AG09319 (cell line): ENCODE data around the gene TMPRSS13.
"Not testable (repeated sequence)": the region's sequence is repeated elsewhere in the genome, so short reads cannot be mapped to it uniquely, and the experiment has no call there.

ENCODE experiments used
- DNase-seq: peaks from one replicate; pipeline ENCODE4 v3.0.0-alpha.2; 2010; ENCODE audit warnings: low read depth; ENCODE audit errors: extremely low read depth
- TF ChIP-seq, protein P1 (sequence below): IDR thresholded peaks from 2 replicates; pipeline ENCODE4 v1.5.1; 2011; ENCODE audit warnings: low read depth, mild to moderate bottlenecking, inconsistent platforms, low read length, moderate library complexity

The TMPRSS13 gene

DNA sequence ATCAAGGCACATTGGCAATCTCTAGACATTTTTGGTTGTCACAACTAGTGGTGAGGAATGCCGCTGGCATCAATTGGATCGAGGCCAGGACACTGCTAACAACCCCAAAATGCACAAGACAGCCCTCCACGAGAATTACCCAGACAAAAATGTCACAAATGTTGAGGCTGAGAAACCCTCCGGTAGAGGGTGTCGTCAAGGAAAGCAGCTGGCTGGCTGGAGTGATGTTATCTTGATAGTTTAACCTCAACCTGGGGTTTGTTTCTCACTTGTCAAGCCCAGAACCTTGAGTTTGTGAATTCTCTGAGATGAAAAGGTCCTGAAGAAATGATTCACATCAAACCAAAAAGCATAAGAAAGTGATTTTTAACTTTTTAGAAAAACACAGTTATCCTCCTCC lies 21.1 kb upstream of the TMPRSS13 start:
- DNase-seq: no peak
- TF ChIP-seq, protein P1, sequence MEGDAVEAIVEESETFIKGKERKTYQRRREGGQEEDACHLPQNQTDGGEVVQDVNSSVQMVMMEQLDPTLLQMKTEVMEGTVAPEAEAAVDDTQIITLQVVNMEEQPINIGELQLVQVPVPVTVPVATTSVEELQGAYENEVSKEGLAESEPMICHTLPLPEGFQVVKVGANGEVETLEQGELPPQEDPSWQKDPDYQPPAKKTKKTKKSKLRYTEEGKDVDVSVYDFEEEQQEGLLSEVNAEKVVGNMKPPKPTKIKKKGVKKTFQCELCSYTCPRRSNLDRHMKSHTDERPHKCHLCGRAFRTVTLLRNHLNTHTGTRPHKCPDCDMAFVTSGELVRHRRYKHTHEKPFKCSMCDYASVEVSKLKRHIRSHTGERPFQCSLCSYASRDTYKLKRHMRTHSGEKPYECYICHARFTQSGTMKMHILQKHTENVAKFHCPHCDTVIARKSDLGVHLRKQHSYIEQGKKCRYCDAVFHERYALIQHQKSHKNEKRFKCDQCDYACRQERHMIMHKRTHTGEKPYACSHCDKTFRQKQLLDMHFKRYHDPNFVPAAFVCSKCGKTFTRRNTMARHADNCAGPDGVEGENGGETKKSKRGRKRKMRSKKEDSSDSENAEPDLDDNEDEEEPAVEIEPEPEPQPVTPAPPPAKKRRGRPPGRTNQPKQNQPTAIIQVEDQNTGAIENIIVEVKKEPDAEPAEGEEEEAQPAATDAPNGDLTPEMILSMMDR: no peak

DNA sequence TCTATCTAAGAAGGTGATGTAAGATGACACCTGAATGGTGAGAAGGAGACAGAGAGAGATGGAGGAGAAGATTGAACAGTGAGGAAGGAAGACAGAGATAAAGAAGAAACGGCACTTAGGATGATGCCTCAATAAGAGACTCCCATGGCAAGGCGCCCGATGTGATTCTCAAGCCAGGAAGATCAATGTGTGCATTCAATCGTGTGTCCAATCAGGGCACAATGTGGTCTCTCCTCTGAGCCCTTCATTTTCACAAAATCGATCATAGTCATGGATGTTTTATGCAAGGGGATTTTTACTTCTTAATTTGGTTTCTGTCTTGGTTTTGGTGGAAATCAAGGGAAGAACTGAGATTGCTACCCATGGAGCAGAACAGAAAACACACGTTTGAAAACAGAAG lies 19.9 kb upstream of the TMPRSS13 start:
- DNase-seq: no peak
- TF ChIP-seq, protein P1: no peak

DNA sequence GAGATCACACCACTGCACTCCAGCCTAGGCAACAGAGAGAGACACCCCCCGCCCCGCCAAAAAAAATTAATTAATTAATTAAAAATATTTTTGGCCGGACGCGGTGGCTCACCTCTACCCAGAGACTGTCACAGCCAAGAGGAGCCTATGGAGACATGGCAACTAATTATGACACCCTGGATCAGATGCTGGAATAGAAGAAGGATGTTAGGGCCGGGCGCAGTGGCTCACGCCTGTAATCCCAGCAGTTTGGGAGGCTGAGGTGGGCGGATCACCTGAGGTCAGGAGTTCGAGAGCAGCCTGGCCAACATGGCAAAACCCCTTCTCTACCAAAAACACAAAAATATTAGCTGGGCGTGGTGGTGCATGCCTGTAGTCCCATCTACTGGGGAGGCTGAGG lies 19.3 kb upstream of the TMPRSS13 start:
- DNase-seq: not testable (repeated sequence)

DNA sequence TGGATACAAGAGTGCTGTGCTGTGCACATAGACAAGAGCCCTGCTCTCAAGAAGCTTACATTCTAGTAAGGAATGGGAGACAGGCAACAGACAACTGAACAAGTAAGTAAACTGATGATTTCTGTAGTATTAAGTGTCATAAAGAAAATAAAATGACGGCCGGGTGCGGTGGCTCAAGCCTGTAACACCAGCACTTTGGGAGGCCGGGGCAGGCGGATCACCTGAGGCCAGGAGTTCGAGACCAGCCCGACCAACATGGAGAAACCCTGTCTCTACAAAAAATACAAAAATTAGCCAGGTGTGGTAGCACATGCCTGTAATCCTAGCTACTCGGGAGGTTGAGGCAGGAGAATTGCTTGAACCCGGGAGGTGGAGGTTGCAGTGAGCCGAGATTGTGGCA lies 18.5 kb upstream of the TMPRSS13 start:
- DNase-seq: not testable (repeated sequence)

DNA sequence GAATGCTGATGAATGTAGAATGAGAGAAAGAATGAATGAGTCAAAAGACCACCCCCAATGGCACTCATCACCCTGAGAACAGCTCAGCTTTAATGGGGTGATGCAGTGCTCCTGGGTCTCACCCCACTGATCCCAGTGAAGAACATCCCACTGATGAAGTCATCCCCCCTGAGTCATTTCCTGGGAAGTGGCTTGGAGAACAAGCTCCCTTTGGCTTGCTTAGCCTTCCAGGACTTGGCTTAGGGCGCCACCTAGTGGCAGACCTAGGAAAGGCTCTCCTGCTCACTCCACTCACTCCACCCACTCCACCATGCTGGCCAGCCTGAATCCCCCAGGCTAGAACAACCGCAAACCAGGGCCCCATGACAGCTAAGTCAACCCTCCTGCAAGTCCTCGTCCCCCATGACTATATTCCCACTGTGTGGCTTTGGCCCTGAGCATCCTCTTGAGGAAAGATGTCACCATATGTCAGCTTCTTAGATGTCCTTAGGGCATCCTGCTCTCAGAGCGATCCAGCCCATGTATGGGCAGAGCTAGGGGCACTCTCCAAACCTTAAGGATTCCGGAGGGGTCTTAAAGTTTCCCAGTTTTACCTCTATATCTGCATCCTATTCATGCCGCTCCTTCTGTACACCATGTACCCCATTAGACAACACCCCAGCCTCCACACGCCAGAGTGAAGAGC lies 17.8 kb upstream of the TMPRSS13 start:
- TF ChIP-seq, protein P1: peak; percentile 98
- peak; percentile 78 for DNase-seq

DNA sequence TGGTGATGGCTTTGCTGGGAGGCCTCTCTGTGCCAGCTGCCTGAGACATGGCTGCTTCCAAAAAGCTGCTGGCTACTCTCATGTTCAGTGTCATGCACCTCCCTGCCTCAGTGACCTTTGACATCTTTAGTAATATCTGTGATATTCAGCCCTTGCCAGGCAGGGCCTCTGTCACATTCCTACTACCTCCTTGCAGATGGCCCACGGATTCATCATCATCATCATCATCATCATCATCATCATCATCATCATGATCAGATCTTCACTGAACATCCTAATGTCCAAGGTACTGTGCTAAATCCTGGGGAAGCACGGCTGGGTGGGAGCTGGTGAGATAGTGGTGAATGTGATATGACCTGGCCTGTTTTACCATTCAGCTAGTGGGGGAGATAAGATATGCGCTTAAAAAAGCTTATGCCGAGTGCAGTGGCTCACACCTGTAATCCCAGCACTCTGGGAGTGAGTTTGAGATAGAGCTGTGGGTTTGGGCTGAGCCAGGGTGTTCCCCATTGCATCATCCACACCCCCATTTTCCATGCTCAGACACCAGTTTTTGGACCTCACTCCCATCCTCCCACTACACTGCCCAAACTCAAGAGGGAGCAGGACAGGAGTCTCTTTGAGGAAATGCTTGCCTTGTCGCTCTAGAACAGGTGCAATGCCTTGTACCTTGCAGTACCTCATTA lies 17.1 kb upstream of the TMPRSS13 start:
- TF ChIP-seq, protein P1: no peak
- DNase-seq: no peak

DNA sequence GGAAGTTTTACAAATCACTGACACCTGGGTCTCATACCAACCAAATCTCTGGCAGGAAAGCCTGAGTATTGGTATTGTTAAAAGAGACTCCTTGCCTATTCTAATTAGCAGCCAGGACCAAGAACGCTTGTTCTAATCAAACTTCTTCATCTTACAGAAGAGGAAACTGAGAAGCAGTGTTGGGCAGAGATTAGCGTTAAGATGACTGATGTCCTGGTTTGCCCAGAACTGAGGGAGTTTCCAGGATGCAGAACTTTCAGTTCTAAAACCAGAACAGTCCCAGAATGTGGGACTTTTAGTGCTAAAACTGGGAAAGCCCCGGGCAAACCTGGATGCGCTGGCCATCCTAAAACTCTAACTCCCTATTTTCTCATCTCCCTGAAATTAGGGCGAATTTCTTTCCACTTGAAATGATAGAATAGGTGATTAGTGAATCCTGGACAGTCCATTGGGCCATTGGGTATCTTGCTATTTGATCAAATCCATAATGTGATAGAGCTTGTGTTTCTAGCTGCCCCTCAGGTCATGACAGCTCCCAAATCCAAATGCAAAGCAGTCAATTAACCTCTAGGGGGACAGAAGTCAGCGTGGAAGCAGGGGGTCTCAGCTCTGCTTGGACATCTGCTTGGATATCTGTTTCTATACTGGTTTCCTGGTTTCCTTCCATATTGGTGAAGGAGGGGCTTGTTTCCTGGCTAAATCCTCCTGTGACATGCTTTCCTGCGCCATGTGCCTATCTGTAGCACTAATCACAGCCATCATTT lies 16.0 kb upstream of the TMPRSS13 start:
- TF ChIP-seq, protein P1: no peak
- DNase-seq: no peak

DNA sequence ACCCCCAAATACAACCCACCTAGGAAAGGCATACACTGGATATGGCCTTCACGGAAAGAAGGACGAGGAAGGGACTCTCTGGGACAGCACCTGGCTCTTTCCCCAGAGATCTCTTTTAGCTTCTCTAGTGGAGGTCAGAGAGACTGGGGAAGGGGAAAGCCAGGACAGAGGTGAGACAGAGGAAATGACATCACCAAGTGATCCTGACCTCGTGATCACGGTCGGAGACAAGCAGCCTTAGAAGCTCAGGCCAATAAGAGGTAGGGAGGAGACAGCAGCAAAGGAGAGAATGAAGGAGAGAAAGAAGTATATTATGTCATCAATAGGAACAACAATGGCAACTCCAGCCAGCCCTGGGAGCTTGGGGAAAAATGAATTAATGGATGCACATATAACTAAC lies 15.4 kb upstream of the TMPRSS13 start:
- TF ChIP-seq, protein P1: no peak

More for the DNA sequence above, 15.4 kb upstream of the TMPRSS13 start:
- no peak for DNase-seq
